Keratinocyte (primary cell): Measurements from ENCODE around the gene IRAK3. TPM values are rescaled to one million over a fixed set of nuclear protein-coding genes. Genes with fewer than 3 reads are reported as not detected.
A peak's percentile ranks its signal among the peaks of the same experiment; 100 is the strongest.

Experiments used
- DNase-seq: peaks from one replicate; pipeline ENCODE4 v3.0.0-alpha.2; 2011; ENCODE audit warnings: low read depth, missing footprints, low spot score
- FAIRE-seq: peaks from 2 replicates; lab custom pipeline; 2011; peaks lifted over from hg19 to GRCh38; lab: Jason Lieb, UNC
- H2AFZ ChIP-seq: 2 replicates; pipeline ENCODE4 v1.6.0; 2012; ENCODE audit warnings: low read length, control low read depth, inconsistent platforms; ENCODE audit not compliant: control insufficient read depth
- H3K27ac ChIP-seq: 2 replicates; pipeline ENCODE4 v1.5.1; 2011; ENCODE audit warnings: low read length; ENCODE audit not compliant: control insufficient read depth, insufficient read depth
- H3K27me3 ChIP-seq: 3 replicates; pipeline ENCODE4 v1.6.0; 2011; ENCODE audit warnings: low read length; ENCODE audit not compliant: control insufficient read depth, insufficient read depth; ENCODE audit errors: extremely low read depth
- H3K36me3 ChIP-seq, 2 experiments: 2 replicates in 1 of 2; 3 replicates in 1 of 2; pipeline ENCODE4 v1.5.1; 2011; ENCODE audit warnings: low read length in 2 of 2, mild to moderate bottlenecking in 1 of 2; ENCODE audit not compliant: control insufficient read depth in 2 of 2, insufficient read depth in 2 of 2; ENCODE audit errors: extremely low read depth in 1 of 2
- H3K4me1 ChIP-seq: 3 replicates; pipeline ENCODE4 v1.5.1; 2011; ENCODE audit warnings: low read length; ENCODE audit not compliant: control insufficient read depth, insufficient read depth; ENCODE audit errors: extremely low read depth
- H3K4me2 ChIP-seq: 3 replicates; pipeline ENCODE4 v1.6.0; 2011; ENCODE audit warnings: low read depth, low read length; ENCODE audit not compliant: control insufficient read depth, insufficient read depth; ENCODE audit errors: extremely low read depth
- H3K4me3 ChIP-seq, 3 experiments: fragments of 200-600 bp in 1 of 3; sonication (generic) in 1 of 3; 2 replicates in 2 of 3; 3 replicates in 1 of 3; pipeline ENCODE4 v1.5.1; 2011 to 2016; ENCODE audit warnings: low read length in 3 of 3, mild to moderate bottlenecking in 3 of 3, control low read depth in 2 of 3, inconsistent platforms in 1 of 3, low read depth in 1 of 3, mixed read lengths in 1 of 3, mixed run types in 1 of 3, moderate library complexity in 1 of 3; ENCODE audit not compliant: control insufficient read depth in 2 of 3, insufficient read depth in 2 of 3; ENCODE audit errors: extremely low read depth in 1 of 3
- H3K79me2 ChIP-seq: 2 replicates; pipeline ENCODE4 v1.6.0; 2012; ENCODE audit warnings: low read length; ENCODE audit not compliant: control insufficient read depth, insufficient read depth
- H3K9ac ChIP-seq: 3 replicates; pipeline ENCODE4 v1.6.0; 2011; ENCODE audit warnings: low read length; ENCODE audit not compliant: control insufficient read depth, insufficient read depth; ENCODE audit errors: extremely low read depth
- H3K9me1 ChIP-seq: 3 replicates; pipeline ENCODE4 v1.6.0; 2011; ENCODE audit warnings: low read length; ENCODE audit not compliant: control insufficient read depth, insufficient read depth; ENCODE audit errors: extremely low read depth
- H3K9me3 ChIP-seq: 2 replicates; pipeline ENCODE4 v1.5.1; 2012; ENCODE audit warnings: low read depth, low read length; ENCODE audit not compliant: control insufficient read depth
- H4K20me1 ChIP-seq: 3 replicates; pipeline ENCODE4 v1.6.0; 2011; ENCODE audit warnings: low read length; ENCODE audit not compliant: control insufficient read depth, insufficient read depth; ENCODE audit errors: extremely low read depth
- EZH2 ChIP-seq: IDR thresholded peaks from one replicate; pipeline ENCODE4 v1.6.1; 2012; ENCODE audit warnings: inconsistent platforms, mild to moderate bottlenecking, low read length, moderate library complexity
- dilution Hi-C: fragments of 300-500 bp; cut with MboI; formaldehyde crosslinking; loops from one replicate; pipeline ENCODE4 v1.7.0; 2020; ENCODE audit warnings: low sequenced_read_pairs; ENCODE audit not compliant: extremely low pct_ligation_motif_present
- polyA plus RNA-seq, 5 experiments: library from polyadenylated mRNA; depleted of rRNA in 3 of 5; stranded (reverse) in 3 of 5; stranded (forward) in 1 of 5; unstranded in 1 of 5; fragments of >200 nt; gene quantifications; 1 replicate in 1 of 5; 2 replicates in 3 of 5; 3 replicates in 1 of 5; pipeline versions ENCODE4 v1.2.1 to v1.2.3, GENCODE V29; 2011 to 2012; ENCODE audit warnings: missing spikeins in 2 of 5, low read depth in 1 of 5, low replicate concordance in 1 of 5
- TF ChIP-seq, protein P1 (sequence below), 3 experiments: IDR thresholded peaks in 1 of 3; conservative IDR thresholded peaks in 1 of 3; optimal IDR thresholded peaks in 1 of 3; 2 replicates in 2 of 3; 3 replicates in 1 of 3; pipeline versions ENCODE3 to v1.5.1; 2011; ENCODE audit warnings: low read length in 3 of 3, mild to moderate bottlenecking in 3 of 3, moderate library complexity in 2 of 3, control low read depth in 1 of 3, inconsistent platforms in 1 of 3; ENCODE audit not compliant: insufficient read depth in 2 of 3; ENCODE audit errors: extremely low read depth in 1 of 3

IRAK3 gene
- polyA plus RNA-seq, 1 donor (not counting 4 experiments of a cell fraction or from before 2014, with no cell fraction given) = 0.07 TPM

DNA sequence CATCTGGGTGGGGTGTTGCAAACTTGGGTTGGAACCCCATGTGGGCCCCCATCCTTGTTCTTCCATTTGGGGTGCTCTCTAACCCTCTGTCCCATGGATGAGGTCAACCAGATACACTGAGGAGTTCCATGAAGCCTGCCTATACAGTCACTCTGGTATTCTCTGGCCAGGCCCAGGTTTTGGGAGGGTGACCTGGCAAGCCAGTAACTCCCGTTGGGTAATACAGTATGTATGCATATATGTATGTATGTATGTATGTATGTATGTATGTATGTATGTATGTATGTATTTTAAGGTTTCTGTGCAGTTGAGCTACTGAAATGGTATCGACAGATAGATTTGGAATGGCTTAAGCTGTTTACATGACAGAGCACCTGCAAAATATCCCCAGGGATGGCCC, 100.5 kb downstream of the IRAK3 start:
- Histone ChIP-seq H2AFZ (no peak overlapping the region), H3K27me3 (no peaks in the 10 kb centered on the region), H3K9me1 (no peaks in the 10 kb centered on the region), H3K27ac (no peak overlapping the region), H3K4me2 (no peak overlapping the region), H4K20me1 (no peaks in the 10 kb centered on the region), H3K79me2 (no peaks in the 10 kb centered on the region), H3K4me3 (no peak overlapping the region), H3K4me1 (no peaks in the 10 kb centered on the region), H3K9me3 (no peaks in the 10 kb centered on the region), H3K36me3 (no peaks in the 10 kb centered on the region), H3K9ac (no peak overlapping the region)
- no peak for FAIRE-seq
- TF ChIP-seq, protein P1, sequence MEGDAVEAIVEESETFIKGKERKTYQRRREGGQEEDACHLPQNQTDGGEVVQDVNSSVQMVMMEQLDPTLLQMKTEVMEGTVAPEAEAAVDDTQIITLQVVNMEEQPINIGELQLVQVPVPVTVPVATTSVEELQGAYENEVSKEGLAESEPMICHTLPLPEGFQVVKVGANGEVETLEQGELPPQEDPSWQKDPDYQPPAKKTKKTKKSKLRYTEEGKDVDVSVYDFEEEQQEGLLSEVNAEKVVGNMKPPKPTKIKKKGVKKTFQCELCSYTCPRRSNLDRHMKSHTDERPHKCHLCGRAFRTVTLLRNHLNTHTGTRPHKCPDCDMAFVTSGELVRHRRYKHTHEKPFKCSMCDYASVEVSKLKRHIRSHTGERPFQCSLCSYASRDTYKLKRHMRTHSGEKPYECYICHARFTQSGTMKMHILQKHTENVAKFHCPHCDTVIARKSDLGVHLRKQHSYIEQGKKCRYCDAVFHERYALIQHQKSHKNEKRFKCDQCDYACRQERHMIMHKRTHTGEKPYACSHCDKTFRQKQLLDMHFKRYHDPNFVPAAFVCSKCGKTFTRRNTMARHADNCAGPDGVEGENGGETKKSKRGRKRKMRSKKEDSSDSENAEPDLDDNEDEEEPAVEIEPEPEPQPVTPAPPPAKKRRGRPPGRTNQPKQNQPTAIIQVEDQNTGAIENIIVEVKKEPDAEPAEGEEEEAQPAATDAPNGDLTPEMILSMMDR (optimal IDR thresholded peaks at IDR 0.05 in 1 of 3, IDR thresholded peaks at IDR 0.05 in 1 of 3, conservative IDR thresholded peaks at IDR 0.05 in 1 of 3; ENCODE audit: extremely low read depth in 1 of 3, insufficient read depth in 2 of 3, low read length in 3 of 3) = no peak
- no peak for TF ChIP-seq EZH2
- dilution Hi-C loops = no loop called here
- DNase-seq = no peak

GRCh38 chr12:66290716-66291200, 101.7 kb downstream of the IRAK3 start:
- no peaks in the 10 kb centered on the region for H3K9me3 ChIP-seq
- H3K27ac ChIP-seq = no peak overlapping the region
- no peaks in the 10 kb centered on the region for H4K20me1 ChIP-seq
- no peaks in the 10 kb centered on the region for H3K79me2 ChIP-seq
- H3K27me3 ChIP-seq = no peaks in the 10 kb centered on the region
- FAIRE-seq (peak; percentile 69), DNase-seq (no peak)
- H3K9me1 ChIP-seq = no peaks in the 10 kb centered on the region
- no peak overlapping the region for H3K4me2 ChIP-seq
- no peak for TF ChIP-seq EZH2
- TF ChIP-seq, protein P1 (optimal IDR thresholded peaks at IDR 0.05 in 1 of 3, IDR thresholded peaks at IDR 0.05 in 1 of 3, conservative IDR thresholded peaks at IDR 0.05 in 1 of 3; ENCODE audit: extremely low read depth in 1 of 3, insufficient read depth in 2 of 3, low read length in 3 of 3) = no peak
- dilution Hi-C loops = no loop called here
- no peak overlapping the region for H3K9ac ChIP-seq
- H3K4me3 ChIP-seq = no peak overlapping the region
- H3K36me3 ChIP-seq = no peaks in the 10 kb centered on the region
- no peaks in the 10 kb centered on the region for H3K4me1 ChIP-seq
- no peak overlapping the region for H2AFZ ChIP-seq
